Measurements from ENCODE around the gene STRIP1. TPM values are rescaled to one million over a fixed set of nuclear protein-coding genes. Genes with fewer than 3 reads are reported as not detected.

Gene STRIP1
- total RNA-seq, 4 donors from 2014 or later: 25.9 to 44.4 (median 34.8) TPM

DNA sequence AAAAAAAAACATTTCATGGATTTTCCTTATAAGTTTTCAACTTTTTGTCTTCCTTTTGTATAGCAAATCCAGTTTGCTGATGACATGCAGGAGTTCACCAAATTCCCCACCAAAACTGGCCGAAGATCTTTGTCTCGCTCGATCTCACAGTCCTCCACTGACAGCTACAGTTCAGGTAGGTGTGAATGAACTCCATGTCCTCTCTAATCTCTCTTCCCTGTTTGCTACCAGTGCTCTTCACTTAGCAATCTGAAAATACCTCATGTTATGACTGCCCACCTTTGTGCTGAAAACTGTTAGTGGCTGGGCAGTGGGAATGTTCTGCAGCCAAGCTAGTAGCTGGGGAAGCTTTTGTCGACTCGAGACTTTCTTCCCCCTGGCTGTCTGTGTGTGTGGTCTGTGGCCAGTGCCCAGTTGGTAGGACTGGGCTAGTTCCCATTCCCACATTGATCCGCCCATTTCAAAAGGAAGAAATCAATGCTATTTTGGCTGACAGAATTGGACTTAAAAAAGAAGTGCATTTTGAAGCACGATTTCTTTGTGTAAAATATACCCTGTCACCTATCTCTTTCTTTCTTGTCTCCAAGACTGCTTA is 25.4 kb upstream of the STRIP1 start:
- peaks cover 6 to 53% (median 26%) of the 10 kb centered on the region in 3 donors for H3K36me3 ChIP-seq
- no peak for DNase-seq
- no peaks in the 10 kb centered on the region for H3K27me3 ChIP-seq
- H3K9me3 ChIP-seq: no peaks in the 10 kb centered on the region
- 83 to 84% methylated on average over 7 of the region's 7 CpGs for WGBS, 2 donors
- intact Hi-C loops (cut with DNase I): no loop called here
- no peak overlapping the region for H3K4me3 ChIP-seq
- no peak overlapping the region for H3K27ac ChIP-seq
- H3K4me1 ChIP-seq: peaks cover 12 to 34% (median 23%) of the 10 kb centered on the region in 3 donors
- TF ChIP-seq POLR2A (IDR thresholded peaks at IDR 0.05): no peak
- TF ChIP-seq, protein P1, sequence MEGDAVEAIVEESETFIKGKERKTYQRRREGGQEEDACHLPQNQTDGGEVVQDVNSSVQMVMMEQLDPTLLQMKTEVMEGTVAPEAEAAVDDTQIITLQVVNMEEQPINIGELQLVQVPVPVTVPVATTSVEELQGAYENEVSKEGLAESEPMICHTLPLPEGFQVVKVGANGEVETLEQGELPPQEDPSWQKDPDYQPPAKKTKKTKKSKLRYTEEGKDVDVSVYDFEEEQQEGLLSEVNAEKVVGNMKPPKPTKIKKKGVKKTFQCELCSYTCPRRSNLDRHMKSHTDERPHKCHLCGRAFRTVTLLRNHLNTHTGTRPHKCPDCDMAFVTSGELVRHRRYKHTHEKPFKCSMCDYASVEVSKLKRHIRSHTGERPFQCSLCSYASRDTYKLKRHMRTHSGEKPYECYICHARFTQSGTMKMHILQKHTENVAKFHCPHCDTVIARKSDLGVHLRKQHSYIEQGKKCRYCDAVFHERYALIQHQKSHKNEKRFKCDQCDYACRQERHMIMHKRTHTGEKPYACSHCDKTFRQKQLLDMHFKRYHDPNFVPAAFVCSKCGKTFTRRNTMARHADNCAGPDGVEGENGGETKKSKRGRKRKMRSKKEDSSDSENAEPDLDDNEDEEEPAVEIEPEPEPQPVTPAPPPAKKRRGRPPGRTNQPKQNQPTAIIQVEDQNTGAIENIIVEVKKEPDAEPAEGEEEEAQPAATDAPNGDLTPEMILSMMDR (IDR thresholded peaks at IDR 0.05): no peak

DNA sequence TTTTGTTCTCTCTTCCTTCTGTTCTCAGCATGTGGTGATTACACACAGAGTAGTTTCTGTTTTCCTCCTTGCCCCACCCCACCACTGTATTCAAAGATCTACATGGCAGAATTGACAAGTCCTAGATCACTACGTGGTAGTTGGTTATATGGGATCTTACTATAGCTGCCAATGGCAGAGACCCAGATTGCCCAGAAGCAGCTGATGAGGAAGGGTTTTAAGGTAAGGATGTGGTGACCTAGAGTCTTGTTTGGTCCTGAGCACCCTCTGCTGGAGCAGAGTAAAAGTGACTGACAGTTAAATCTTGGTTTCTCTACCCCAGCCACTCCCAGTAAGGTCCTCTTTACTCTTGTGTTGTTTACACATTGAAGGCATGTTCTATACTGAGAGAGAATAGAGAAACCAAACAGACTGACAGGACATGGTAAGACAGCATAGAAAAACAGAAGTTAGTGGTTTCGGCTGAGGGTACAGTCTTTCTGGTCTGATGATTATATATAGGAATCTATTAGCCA is 22.8 kb upstream of the STRIP1 start:
- DNase-seq: no peak
- H3K27me3 ChIP-seq: no peaks in the 10 kb centered on the region
- intact Hi-C loops (cut with DNase I): no loop called here
- peaks cover 0 to 10% (median 1%) of the 10 kb centered on the region in 3 donors for H3K4me1 ChIP-seq
- 39 to 48% methylated on average over 2 of the region's 2 CpGs for WGBS, 2 donors
- H3K9me3 ChIP-seq: no peaks in the 10 kb centered on the region
- peak overlapping the region in 2 of 4 donors; percentile 22 for H3K27ac ChIP-seq
- TF ChIP-seq POLR2A (IDR thresholded peaks at IDR 0.05): no peak
- TF ChIP-seq, protein P1 (IDR thresholded peaks at IDR 0.05): peak in 5 of 6 experiments; percentile 27 to 66 (median 56)
- H3K4me3 ChIP-seq: no peak overlapping the region
- H3K36me3 ChIP-seq: peaks cover 23 to 78% (median 44%) of the 10 kb centered on the region in 3 donors

DNA sequence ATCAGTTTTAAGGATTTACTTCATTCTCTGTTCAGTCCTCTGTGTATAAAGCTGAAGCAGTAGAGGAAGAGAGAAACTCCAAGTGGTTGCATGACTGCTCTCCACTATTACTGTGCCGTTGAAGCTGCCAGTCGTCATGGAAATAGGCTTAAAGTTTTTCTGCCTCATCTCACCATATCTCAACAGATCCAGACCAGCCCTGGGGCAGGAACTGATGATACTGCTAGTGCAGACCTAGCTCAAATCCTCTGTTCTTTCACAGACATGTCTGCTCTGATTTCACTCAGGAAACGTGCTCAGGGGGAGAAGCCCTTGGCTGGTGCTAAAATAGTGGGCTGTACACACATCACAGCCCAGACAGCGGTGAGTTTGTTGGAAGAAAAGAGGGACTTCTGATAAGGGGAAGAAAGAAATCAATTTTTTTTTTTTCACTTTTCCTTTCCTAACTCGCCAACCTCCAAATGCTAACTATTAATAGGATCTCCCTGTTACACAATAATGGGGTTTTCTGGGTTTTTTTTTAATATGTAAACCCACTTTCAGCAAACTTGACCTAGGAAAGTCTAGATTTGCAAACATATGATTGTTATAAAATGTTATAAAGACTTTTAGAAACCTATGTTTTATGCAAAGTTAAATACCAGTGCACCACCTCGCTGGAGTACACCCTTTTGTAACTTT is 22.2 kb upstream of the STRIP1 start:
- Histone ChIP-seq H3K4me3 (no peak overlapping the region), H3K27me3 (no peaks in the 10 kb centered on the region), H3K27ac (no peak overlapping the region), H3K9me3 (no peaks in the 10 kb centered on the region), H3K36me3 (peaks cover 23 to 85% (median 45%) of the 10 kb centered on the region in 3 donors), H3K4me1 (peaks cover 0 to 3% (median 0%) of the 10 kb centered on the region in 3 donors)
- DNase-seq: no peak
- 63 to 87% methylated on average over 6 of the region's 6 CpGs for WGBS, 2 donors
- TF ChIP-seq, protein P1 (IDR thresholded peaks at IDR 0.05): no peak
- no peak for TF ChIP-seq POLR2A (IDR thresholded peaks at IDR 0.05)
- intact Hi-C loops (cut with DNase I): no loop called here

DNA sequence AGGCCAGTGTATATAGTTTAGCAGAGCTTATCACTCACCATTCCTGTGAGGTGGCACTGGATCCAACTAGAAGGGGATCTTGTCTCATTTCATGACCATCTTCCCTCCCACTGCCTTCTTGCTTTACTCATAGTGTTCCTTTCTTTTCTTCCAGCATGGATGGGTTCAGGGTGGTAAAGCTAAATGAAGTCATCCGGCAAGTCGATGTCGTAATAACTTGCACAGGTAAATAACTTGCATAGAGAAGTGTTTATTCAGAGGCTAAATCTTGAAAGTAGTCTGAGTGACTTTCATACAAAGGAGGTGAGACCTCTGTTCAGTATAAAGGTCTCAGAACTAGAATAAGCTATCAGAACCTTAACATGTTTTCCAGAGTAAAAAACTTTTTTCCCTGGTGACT is 16.6 kb upstream of the STRIP1 start:
- intact Hi-C loops (cut with DNase I): no loop called here
- Histone ChIP-seq H3K4me1 (no peaks in the 10 kb centered on the region), H3K36me3 (peaks cover 26 to 100% (median 77%) of the 10 kb centered on the region in 3 donors), H3K9me3 (no peaks in the 10 kb centered on the region), H3K4me3 (no peak overlapping the region), H3K27me3 (no peaks in the 10 kb centered on the region), H3K27ac (no peak overlapping the region)
- 73 to 75% methylated on average over 3 of the region's 3 CpGs for WGBS, 2 donors
- no peak for DNase-seq
- TF ChIP-seq, protein P1 (IDR thresholded peaks at IDR 0.05): no peak
- TF ChIP-seq POLR2A (IDR thresholded peaks at IDR 0.05): no peak

DNA sequence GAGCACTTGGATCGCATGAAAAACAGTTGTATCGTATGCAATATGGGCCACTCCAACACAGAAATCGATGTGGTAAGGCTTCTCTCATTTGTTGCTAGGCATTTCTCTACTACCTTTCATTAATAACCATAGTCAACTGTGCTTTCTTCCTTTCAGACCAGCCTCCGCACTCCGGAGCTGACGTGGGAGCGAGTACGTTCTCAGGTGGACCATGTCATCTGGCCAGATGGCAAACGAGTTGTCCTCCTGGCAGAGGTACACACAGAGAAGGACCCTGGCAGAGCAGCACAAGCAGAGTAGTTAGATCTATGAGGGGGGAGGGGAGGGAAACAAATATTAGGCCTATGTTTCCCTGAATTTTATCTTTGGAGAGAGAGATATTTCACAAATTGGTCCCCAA is 16.0 kb upstream of the STRIP1 start:
- DNase-seq: no peak
- no peaks in the 10 kb centered on the region for H3K4me1 ChIP-seq
- peaks cover 26 to 100% (median 71%) of the 10 kb centered on the region in 3 donors for H3K36me3 ChIP-seq
- H3K27ac ChIP-seq: no peak overlapping the region
- intact Hi-C loops (cut with DNase I): no loop called here
- no peaks in the 10 kb centered on the region for H3K27me3 ChIP-seq
- TF ChIP-seq, protein P1 (IDR thresholded peaks at IDR 0.05): no peak
- TF ChIP-seq POLR2A (IDR thresholded peaks at IDR 0.05): no peak
- H3K4me3 ChIP-seq: no peak overlapping the region
- 88 to 89% methylated on average over 9 of the region's 9 CpGs for WGBS, 2 donors
- no peaks in the 10 kb centered on the region for H3K9me3 ChIP-seq
